SK-N-MC (cell line): ENCODE data around the gene SH2D4B.

Experiments used
- EZH2 ChIP-seq: fragments of 200-600 bp; sonication (generic); IDR thresholded peaks from one replicate; pipeline ENCODE4 v1.6.1; 2017; ENCODE audit warnings: antibody characterized with exemption
- POLR2AphosphoS5 ChIP-seq: IDR thresholded peaks from 2 replicates; pipeline ENCODE4 v1.6.1; 2012; ENCODE audit warnings: mild to moderate bottlenecking, low read depth, low read length, borderline replicate concordance

- TF ChIP-seq POLR2AphosphoS5: no peak
- no peak for TF ChIP-seq EZH2
Measured at GRCh38 chr10:80596391-80597257, 58.9 kb downstream of the SH2D4B start.
